ENCODE data around the gene SCART1.

The SCART1 gene

GRCh38 chr10:133441780-133442179 lies 12.0 kb upstream of the SCART1 start:
- no peak for DNase-seq (ENCODE audit: low read depth)
- no peak overlapping the region for H3K4me3 ChIP-seq (ENCODE audit: low read length)
- no peak for TF ChIP-seq CTCF (conservative IDR thresholded peaks at IDR 0.05; ENCODE audit: low read depth, low read length)

GRCh38 chr10:133442191-133442966 lies 11.4 kb upstream of the SCART1 start:
- no peak overlapping the region for H3K4me3 ChIP-seq (ENCODE audit: low read length)
- no peak for TF ChIP-seq CTCF (conservative IDR thresholded peaks at IDR 0.05; ENCODE audit: low read depth, low read length)
- no peak for DNase-seq (ENCODE audit: low read depth)

GRCh38 chr10:133442967-133443924 lies 10.5 kb upstream of the SCART1 start:
- H3K4me3 ChIP-seq (ENCODE audit: low read length), result no peak overlapping the region
- no peak for DNase-seq (ENCODE audit: low read depth)
- TF ChIP-seq CTCF (conservative IDR thresholded peaks at IDR 0.05; ENCODE audit: low read depth, low read length), result no peak

GRCh38 chr10:133444342-133445267 lies 9.1 kb upstream of the SCART1 start:
- no peak for TF ChIP-seq CTCF (conservative IDR thresholded peaks at IDR 0.05; ENCODE audit: low read depth, low read length)
- no peak overlapping the region for H3K4me3 ChIP-seq (ENCODE audit: low read length)
- DNase-seq (ENCODE audit: low read depth), result no peak

- no peak overlapping the region for H3K4me3 ChIP-seq (ENCODE audit: low read length)
- no peak for DNase-seq (ENCODE audit: low read depth)
- TF ChIP-seq CTCF (conservative IDR thresholded peaks at IDR 0.05; ENCODE audit: low read depth, low read length), result no peak
These were observed 8.4 kb upstream of the SCART1 start for GRCh38 chr10:133445268-133445732.

Data from retinal pigment epithelial cell (primary cell).